GM10847 (cell line): ENCODE results near the gene ASAP2.

Experiments used
- POLR2A ChIP-seq: IDR thresholded peaks from 2 replicates; pipeline ENCODE4 v1.6.1; 2011; ENCODE audit not compliant: insufficient read length; ENCODE audit errors: extremely low read depth

The ASAP2 gene

DNA sequence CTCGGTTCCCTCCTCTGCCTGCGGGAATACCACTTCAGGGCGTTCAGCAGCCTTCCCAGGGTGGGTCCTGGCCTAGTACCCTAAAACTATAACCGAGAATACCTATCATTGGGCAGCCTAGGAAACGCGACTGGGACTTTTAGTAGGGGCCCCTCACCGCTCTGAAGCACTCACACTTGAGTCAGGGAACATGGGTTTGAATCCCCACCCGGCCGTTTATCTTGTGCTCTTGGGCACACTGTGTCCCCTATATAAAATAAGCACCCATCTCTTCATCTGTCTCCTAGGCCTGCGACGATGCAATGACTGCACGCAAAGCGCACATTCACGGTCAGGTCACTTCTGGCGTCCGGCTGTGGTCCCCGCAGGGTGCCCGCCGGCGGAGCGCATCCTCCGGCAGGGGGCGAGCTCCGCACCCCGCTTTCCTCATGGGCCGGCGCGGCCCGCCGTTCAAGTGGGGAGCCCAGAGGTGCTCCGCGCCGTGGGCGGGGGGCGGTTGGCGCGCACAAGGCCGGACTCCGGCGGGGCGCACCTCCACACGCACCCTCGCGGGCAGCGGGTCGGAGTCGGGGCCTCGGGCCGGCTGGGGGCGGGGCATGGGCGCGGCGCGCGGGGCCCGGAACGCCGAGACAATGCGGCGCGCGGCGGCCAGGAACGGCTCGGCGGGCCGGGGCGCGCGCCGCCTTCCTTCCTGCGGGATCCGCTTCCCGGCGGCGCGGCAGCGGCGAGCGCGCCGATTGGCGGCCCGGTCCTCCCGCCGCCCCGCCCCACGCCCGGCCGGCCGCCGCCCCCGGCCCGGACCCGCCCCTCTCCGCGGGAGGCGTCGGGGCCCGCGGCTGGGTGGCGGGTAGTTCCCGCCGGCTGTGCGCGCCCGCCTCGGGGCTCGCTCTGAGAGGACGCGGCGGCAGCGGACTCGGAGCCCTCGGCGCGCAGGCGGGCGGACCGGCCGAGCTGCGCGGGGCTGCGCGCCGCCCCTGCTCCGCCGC, at the start of gene ASAP2:
Gene ASAP2 (plus strand): TSS at position 850 of the 986 bp plus-strand sequence. CDS start 293 bp downstream, outside the sequence.
- TF ChIP-seq POLR2A: no peak

GRCh38 chr2:9158786-9159779, 47.5 kb upstream of the ASAP2 start:
- no peak for TF ChIP-seq POLR2A

- TF ChIP-seq POLR2A: no peak
These were observed 45.9 kb upstream of the ASAP2 start for GRCh38 chr2:9160732-9161131.

DNA sequence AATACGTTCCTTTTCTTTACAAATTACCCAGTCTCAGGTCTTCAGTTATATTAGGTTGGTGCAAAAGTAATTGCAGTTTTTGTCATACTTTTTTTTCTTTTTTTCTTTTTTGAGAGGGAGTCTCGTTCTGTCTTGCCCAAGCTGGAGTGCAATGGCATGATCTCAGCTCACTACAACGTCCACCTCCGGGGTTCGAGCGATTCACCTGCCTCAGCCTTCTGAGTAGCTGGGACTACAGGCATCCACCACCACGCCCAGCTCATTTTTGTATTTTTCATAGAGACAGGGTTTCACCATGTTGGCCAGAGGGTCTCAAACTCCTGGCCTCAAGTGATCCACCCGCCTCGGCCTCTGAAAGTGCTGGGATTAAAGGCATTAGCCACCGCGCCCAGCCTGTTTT, 43.8 kb upstream of the ASAP2 start:
- no peak for TF ChIP-seq POLR2A

DNA sequence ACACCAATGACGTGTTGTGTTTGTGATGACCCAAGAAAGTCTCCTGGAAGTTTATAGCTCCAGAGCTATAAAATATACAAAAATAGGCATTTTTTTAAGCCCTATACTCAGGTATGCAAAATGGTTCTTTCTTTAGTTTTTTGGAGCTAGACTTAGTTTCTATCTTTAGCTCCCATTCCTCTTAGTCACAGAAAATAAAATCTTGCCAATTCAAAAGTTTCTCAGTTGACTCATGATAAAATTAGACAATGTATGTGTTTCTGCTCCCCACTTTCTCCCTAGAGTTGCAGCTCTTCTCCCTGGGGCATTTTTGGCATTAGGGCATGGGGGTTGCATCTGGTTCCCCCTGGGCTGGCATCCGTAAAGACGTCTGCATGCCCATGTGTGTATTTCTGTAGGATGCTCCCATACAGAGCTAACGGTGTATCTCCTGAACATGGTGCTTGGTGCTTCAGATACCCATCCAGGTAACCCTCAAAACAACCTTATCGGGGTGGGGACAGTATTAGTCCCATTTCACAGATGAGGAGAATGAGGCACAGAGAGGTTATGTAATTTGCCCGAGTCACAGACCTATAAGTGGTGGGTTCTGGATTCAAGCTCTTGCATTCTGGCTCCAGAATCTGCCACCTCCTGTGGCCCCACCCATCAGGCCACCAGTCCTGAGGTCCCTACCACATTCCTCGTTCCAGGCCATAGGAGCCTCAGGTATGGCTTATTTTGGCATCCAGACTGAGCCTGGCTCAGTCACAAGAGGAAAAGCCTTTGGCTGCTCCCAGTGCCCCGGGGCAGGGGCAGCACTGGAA, 43.1 kb upstream of the ASAP2 start:
- no peak for TF ChIP-seq POLR2A

DNA sequence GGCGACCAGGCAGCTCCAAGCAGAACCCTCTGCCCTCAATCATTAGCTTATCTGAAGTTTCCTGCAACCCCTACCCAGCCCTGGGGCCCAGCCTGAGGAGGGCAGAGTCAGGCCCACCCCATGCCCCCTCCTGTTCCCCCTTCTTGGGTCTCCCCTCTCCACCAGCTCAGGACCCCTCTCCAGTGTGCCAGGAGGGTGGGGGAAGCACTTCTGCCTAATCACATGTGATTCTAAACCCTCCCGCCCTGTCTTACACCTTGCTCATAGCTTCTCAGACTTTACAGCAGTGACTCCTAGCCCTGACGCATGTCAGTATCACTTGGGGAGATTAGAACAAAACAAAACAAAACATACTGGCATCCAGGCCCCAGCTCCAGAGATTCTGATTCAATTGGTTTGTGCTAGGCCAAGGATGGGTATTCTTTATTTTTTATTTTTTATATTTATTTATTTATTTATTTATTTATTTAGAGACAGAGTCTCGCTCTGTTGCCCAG, 42.5 kb upstream of the ASAP2 start:
- TF ChIP-seq POLR2A: no peak

- no peak for TF ChIP-seq POLR2A
These were observed 41.0 kb upstream of the ASAP2 start for GRCh38 chr2:9165625-9166024.

DNA sequence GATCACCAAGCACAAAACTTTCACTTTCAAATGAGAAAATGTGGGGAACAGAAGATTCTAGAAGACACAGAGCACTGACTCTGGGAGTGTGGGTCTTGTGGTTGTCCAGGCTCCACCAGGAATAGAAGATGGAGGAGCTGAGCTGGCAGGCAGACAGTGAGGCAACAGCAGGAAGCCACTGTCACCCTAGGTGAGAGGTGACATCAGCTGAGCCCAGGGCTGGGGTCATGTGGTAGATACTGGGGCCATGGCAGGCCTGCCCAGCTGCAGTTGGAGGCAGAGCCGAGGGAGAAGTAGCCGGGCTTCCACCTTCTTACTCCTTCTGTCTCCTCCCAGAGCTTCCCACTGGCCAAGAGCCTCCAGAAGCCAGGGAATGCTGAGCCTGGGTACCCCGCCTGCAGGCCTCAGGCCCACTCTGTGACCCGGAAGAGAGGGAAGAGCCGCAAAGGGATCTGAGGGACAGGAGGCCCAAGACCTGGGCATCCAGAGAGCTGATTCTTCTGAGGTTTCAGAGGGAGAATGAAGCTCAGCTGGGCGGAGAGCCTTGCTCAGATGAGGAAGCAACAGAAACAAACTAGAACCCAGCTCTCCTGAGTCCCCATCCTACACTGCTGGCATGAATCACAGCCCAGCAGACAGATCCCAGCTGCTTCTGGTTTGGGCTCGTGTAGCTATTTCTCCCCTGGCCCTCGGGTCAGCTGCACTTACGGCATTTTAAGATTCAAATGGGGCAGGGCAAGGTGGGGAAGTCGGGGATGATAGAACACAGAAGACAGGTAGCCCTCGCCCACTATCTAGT, 39.8 kb upstream of the ASAP2 start:
- no peak for TF ChIP-seq POLR2A

DNA sequence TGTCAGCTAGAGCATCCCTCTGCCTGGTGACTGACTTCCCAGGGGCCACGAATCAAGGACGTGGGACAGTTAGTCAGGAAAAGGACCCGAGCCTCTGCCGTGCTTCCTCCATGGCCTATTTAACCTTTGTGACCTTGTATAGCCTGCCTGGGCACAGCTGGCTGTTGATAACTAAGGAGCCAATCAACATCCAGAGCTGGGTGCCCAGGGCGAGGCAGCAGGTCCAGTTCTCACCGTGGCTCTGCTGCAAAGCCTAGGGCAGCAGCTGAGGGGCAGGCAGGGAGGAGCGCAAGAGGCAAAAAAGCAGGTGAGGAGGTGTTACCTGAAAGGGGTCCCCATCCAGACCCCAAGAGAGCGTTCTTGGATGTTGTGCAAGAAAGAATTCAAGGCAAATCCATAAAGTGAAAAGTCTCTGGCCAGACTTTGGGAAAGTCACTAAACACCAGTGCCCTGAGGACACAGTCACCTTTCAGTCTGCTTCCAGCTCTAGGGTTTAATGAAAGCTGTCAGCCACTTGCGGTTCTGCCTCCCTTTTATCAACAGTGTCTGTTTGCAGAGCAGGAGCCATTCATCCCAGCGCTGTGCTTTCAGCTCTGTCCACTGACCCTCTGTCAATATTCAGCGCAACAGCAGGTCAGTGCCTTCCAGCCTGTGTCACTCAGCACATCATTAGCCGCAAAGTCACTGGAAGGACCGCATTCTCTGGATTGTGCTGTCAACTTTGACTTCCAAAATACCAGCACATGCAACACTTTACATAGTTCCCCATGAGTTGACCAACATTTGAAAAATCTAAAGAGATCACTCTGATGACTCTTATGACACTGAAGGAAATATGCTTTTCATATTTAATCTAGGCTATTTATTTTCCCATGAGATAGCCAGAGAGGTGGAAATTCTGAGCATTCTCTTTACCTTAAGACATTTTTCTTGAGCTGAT, 38.6 kb upstream of the ASAP2 start:
- no peak for TF ChIP-seq POLR2A

DNA sequence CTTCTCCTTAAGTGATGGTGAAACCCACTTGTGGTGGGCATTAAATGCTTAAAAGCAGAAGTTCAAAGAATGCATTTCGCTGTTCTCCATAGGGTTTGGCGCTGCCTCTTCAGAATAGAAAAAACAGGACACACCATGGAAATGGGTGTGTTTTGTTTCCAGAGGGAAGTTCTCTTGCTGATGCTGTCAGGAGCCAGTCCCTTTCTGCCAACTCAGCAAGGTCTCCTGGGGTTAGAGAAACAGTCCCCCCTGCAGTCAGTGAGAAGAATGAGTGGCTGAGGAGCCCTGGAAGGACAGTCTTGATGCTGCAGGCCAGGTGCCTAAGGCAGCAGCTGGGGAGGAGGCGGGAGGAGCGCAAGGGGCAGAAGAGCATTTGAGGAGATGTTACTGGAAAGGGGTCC, 37.8 kb upstream of the ASAP2 start:
- no peak for TF ChIP-seq POLR2A

DNA sequence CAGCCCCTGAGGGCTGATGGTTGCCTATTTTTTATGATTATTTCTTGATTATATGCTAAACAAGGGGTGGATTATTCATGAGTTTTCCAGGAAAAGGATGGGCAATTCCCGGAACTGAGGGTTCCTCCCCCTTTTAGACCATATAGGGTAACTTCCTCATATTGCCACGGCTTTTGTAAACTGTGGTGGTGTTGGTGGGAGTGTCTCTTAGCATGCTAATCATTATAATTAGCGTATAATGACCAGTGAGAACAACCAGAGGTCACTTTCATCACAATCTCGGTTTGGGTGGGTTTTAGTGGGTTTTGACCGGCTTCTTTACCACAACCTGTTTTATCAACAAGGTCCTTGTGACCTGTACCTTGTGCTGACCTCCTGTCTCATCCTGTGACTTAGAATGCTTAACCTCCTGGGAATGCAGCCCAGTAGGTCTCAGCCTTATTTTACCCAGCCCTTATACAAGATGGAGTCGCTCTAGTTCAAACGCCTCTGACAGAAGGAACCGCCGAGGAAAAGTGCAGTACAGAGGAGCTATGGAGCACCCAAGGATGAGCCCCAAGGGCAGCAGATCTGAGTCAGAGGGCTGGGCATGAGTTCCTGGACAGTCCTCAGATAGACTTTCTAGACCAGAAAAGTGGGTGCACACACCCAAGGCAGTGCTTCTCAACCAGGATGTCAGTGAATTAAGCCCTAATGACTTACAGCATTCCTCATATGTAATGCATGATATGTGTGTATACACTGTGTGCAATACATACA, 37.1 kb upstream of the ASAP2 start:
- no peak for TF ChIP-seq POLR2A

DNA sequence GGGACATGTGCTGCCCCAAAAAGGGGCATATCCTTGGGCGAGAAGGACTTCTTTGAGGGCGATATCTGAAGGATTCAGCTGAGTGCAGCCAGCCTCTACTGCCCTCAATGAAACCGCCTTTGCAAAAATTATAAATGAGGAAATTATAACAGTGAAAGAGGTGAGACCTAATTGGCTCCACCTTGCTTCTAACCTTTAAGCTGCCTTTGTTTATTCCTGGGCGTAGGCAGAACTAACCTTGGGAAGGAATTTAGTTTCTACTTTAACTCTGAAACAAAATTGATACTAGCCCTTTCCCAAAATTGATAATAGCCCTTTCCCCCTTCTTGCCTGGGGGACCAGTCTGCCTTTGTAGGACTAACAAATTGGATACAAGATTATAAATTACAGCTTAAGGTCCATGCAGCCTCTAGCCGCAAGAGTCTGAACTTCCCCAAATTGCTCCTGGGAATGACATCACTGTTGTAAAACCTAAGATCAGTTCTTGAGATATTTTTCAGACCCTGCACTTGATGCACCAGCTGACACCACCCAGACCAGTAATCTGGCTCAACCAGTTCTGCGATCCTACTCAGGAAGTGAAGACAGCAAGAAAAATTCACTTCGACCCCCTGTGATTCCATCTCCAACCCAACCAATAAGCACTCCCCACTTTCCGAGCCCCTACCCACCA, 36.0 kb upstream of the ASAP2 start:
- TF ChIP-seq POLR2A: no peak
